ENCODE measurements around the gene ZNF620. TPM values are rescaled to one million over a fixed set of nuclear protein-coding genes. Genes with fewer than 3 reads are reported as not detected.

Gene ZNF620
- polyA plus RNA-seq, 1 donor from 2014 or later = 20.2 TPM

GRCh38 chr3:40468018-40468417 lies 37.8 kb upstream of the ZNF620 start:
- Histone ChIP-seq H3K27ac (ENCODE audit: low read length) (no peak overlapping the region), H3K4me2 (ENCODE audit: low read length) (no peak overlapping the region), H3K79me2 (replicated peaks; ENCODE audit: insufficient read depth, low read length) (no peaks in the 10 kb centered on the region), H3K36me3 (ENCODE audit: insufficient read depth, low read length) (peaks cover 4% of the 10 kb centered on the region), H2AFZ (ENCODE audit: low read depth, low read length) (no peak overlapping the region), H3K9ac (ENCODE audit: low read length) (no peak overlapping the region), H3K4me3 (ENCODE audit: low read length) (no peak overlapping the region), H3K9me2 (ENCODE audit: insufficient read depth, low read length) (no peaks in the 10 kb centered on the region), H3F3A (ENCODE audit: insufficient read depth, low read length, poor library complexity, severe bottlenecking) (no peaks in the 10 kb centered on the region), H4K20me1 (ENCODE audit: insufficient read depth) (no peaks in the 10 kb centered on the region), H3K9me3 (ENCODE audit: low read length) (no peaks in the 10 kb centered on the region), H3K27me3 (ENCODE audit: insufficient read depth, low read depth, low read length) (no peaks in the 10 kb centered on the region)
- TF ChIP-seq TAF1 (IDR thresholded peaks at IDR 0.05; ENCODE audit: low read depth) (no peak), MXI1 (conservative IDR thresholded peaks at IDR 0.05; ENCODE audit: poor library complexity, severe bottlenecking) (no peak), RAD21 (conservative IDR thresholded peaks at IDR 0.05) (no peak), EZH2 (IDR thresholded peaks at IDR 0.05; ENCODE audit: borderline replicate concordance, insufficient read depth, low read length, poor library complexity, severe bottlenecking) (no peak), EP300 (conservative IDR thresholded peaks at IDR 0.05; ENCODE audit: poor library complexity, severe bottlenecking) (no peak), REST (IDR thresholded peaks at IDR 0.05; ENCODE audit: borderline replicate concordance) (no peak), POLR2AphosphoS5 (IDR thresholded peaks at IDR 0.05) (no peak), CTCF (IDR thresholded peaks at IDR 0.05; ENCODE audit: poor library complexity, severe bottlenecking) (no peak), SMC3 (conservative IDR thresholded peaks at IDR 0.05; ENCODE audit: poor library complexity) (no peak)

GRCh38 chr3:40470701-40471100 lies 35.1 kb upstream of the ZNF620 start:
- Histone ChIP-seq H3K9me2 (ENCODE audit: insufficient read depth, low read length) (no peaks in the 10 kb centered on the region), H3K36me3 (ENCODE audit: insufficient read depth, low read length) (no peaks in the 10 kb centered on the region), H3K4me2 (ENCODE audit: low read length) (no peak overlapping the region), H3K4me3 (ENCODE audit: low read length) (no peak overlapping the region), H3K9ac (ENCODE audit: low read length) (no peak overlapping the region), H4K20me1 (ENCODE audit: insufficient read depth) (no peaks in the 10 kb centered on the region), H3K79me2 (replicated peaks; ENCODE audit: insufficient read depth, low read length) (no peaks in the 10 kb centered on the region), H3K27me3 (ENCODE audit: insufficient read depth, low read depth, low read length) (no peaks in the 10 kb centered on the region), H2AFZ (ENCODE audit: low read depth, low read length) (no peak overlapping the region), H3K27ac (ENCODE audit: low read length) (no peak overlapping the region), H3K9me3 (ENCODE audit: low read length) (no peaks in the 10 kb centered on the region), H3F3A (ENCODE audit: insufficient read depth, low read length, poor library complexity, severe bottlenecking) (no peaks in the 10 kb centered on the region)
- no peak for TF ChIP-seq MXI1 (conservative IDR thresholded peaks at IDR 0.05; ENCODE audit: poor library complexity, severe bottlenecking)
- TF ChIP-seq TAF1 (IDR thresholded peaks at IDR 0.05; ENCODE audit: low read depth) = no peak
- no peak for TF ChIP-seq CTCF (IDR thresholded peaks at IDR 0.05; ENCODE audit: poor library complexity, severe bottlenecking)
- TF ChIP-seq EP300 (conservative IDR thresholded peaks at IDR 0.05; ENCODE audit: poor library complexity, severe bottlenecking) = no peak
- no peak for TF ChIP-seq REST (IDR thresholded peaks at IDR 0.05; ENCODE audit: borderline replicate concordance)
- no peak for TF ChIP-seq POLR2AphosphoS5 (IDR thresholded peaks at IDR 0.05)
- TF ChIP-seq EZH2 (IDR thresholded peaks at IDR 0.05; ENCODE audit: borderline replicate concordance, insufficient read depth, low read length, poor library complexity, severe bottlenecking) = no peak
- TF ChIP-seq SMC3 (conservative IDR thresholded peaks at IDR 0.05; ENCODE audit: poor library complexity) = no peak
- no peak for TF ChIP-seq RAD21 (conservative IDR thresholded peaks at IDR 0.05)

All from neural cell (in vitro differentiated cells).